HG03135 (cell line): ENCODE data around the gene ETV6.

Experiments
- ATAC-seq: cut with Tn5 transposase; IDR thresholded peaks from one replicate; pipeline ENCODE4 v1.9.1; 2021; ENCODE audit warnings: mild to moderate bottlenecking, moderate library complexity; ENCODE audit not compliant: unreplicated experiment

Gene ETV6

DNA sequence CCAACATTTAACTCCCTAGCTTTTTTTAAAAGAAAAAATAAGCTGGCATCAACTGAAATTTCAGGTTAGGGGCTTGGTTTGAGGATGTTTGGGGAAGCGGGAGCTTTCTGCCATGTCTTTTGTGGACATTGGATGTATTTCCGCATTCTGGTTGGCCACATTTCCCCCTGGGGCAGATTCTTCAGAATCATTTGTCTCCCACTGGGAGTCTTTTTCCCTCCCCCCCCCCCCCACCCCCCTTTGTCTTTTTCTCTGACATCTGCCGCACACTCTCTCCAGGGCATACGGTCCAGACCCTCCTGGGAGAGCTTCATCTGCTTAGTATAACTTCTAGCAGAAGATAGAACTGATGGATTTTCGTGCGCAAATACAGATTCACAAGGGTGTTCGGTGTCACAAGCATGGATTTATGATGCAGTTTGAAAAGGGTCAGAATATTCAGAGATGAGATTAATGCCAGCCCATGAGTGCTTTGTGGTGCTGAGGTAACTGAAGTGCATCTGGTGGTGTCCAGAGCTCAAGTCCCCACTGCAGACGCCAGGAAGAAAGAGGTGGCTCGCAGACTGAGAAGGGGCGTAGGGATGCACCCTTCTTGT, 40.2 kb downstream of the ETV6 start:
- ATAC-seq, result no peak

DNA sequence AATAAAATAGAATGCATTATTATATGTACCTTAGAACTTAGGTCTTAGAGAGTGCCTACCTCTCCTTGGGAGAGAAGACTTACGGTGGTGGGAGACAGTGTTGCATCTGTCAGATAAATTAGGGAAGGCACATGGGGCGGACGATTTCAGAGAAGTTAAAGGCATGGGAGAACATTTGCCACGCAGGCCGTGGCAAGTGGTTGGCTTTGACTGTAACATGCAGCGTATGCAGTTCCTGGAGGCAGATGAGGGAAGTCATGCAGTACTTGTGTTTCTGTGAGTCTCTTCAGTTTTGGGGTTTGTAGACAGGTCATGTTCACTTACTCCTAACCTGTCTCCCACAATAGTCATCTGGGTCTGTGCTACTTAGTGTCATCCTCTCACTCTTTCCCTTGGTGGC, 43.6 kb downstream of the ETV6 start:
- no peak for ATAC-seq

DNA sequence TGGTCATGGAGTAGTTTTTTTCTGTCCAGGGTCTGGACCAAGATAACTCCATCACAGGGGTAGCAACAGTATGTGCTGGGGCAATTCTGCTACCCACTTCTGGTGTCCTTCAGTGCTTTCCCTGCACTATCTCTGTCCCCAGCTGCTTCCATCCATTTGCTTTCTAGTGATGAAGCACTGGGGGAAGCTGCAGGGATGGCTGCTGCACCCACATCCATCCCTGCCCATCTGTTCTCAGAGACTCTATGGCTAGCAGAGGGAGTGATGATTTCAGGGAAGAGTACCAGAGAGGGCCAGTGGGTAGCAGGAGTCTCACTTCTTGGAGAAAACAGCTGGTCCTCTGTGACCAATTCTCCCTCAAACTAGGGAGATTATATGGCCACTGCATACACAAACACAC, 44.1 kb downstream of the ETV6 start:
- ATAC-seq, result no peak

DNA sequence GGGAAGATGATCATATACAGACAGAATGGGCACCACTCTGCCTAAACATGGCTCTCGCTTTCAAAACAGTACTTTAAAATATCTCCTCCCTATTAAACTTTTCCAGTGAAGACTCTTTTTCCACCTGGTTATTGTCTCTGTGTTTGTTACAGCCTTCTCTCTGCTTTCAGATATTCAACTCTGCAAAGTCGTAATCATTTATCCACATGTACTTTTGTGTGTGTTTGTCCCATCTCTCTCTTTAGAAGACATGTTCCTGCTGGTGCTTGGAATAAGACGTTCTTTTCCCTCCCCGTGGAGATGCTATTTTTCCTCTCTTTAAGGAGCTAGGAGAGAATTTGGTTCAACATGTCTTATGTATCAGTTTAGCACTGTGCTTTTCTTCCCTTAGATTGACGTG, 45.1 kb downstream of the ETV6 start:
- no peak for ATAC-seq

DNA sequence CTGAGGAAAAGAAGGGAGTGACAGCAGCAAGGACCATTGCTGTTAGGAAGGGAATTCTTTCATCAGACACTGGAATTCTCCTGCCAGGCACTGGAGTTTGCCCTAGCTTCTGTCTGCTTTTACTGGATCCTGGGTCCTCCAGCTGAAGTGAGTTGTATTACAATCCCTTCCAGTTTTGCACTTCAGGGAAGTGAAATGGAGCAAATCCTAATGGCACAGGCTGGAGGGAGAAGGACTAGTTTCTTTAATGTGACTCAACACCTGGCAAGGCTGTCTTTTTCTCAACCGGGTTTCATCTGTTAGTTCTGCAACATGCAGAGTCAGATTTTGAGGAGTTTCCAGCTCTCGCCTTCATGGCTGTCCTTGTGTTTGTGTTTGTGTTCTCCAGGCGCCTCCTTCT, 45.8 kb downstream of the ETV6 start:
- no peak for ATAC-seq

DNA sequence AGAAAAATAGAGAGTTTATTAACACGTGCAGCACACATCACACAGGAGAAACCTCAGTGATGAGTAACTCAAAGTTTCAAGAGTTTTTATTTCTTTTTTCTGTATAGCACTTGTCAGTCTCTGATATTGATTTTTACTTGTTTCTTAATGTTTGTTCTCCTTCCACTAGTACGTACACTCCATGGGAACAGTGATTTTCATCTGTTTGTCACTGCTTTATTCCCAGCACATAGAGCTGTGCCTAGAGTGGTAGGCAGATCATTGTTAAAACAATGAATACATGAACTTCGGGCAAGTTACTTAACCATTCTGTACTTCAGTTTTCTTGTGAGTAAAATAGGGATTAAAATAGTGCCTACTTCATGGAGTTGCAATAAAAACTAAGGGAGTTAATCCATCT, 46.6 kb downstream of the ETV6 start:
- no peak for ATAC-seq

DNA sequence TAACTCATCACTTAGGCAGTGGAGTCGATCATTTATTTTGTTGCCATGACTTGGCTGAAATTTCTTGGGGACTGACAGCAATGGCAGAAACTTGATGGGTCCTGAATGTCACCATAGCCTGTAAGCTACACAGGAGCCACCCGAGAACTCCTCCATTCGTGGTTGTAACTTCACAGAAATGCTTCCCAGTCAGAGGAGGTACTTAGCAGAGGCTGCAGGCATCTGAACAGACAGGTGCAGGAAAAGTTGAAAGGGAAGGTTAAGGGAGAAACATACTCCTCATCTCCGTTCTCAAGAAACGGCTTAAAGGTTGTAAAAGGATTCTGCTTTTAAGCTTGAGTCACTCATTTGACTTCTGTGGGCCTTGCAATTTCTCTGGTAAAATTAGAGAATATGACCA, 47.7 kb downstream of the ETV6 start:
- ATAC-seq, result no peak

DNA sequence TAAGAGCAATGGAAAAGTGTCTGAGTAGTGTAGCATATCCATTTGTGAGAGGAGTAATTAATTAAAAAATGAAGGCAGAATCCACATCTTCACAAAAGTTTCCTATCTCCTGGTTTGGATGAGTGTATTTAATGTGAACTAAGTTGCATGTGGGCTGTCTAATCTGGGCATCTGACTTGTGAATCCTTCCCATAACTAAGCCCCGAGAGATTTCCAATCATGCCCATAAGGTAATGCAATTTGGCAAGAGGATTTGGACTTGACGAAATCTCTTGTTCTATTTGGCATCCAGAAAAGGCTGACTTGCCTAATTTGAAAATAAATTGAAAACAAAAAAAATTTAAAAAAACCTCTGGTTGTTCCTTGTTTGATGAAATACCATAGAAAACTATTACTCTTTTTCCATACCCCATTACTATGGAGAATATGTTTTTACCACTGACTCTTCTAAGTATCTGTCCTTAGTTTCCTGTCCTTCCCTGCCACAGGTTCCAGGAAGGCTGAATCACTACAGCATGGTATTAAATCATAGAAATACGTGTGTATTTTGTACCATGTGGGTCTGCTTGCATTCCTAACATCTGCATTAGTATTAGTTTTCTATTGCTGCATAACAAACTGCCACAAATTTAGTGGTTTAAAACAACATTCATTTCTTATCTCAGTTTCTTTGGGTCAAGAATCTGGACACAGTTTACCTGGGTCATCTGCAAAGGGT, 48.4 kb downstream of the ETV6 start:
- ATAC-seq, result no peak

DNA sequence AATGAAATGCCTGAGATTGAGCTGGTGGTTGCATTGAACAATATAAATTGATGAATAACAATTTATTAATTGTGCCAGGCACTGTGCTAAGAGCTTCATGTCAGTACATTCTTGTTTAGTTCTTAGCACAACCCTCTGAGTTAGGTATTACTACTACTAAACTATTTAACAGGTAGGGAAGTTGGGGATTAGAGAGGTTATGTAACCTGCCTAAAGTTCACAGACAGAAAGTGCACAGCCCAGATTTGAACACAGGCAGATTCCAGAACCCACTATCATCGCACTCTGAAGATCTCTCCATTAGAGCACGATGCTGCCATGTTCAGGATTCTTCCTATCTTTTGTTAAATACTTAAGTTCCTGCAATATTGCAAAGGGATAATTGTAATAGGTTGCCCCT, 49.3 kb downstream of the ETV6 start:
- ATAC-seq, result no peak

DNA sequence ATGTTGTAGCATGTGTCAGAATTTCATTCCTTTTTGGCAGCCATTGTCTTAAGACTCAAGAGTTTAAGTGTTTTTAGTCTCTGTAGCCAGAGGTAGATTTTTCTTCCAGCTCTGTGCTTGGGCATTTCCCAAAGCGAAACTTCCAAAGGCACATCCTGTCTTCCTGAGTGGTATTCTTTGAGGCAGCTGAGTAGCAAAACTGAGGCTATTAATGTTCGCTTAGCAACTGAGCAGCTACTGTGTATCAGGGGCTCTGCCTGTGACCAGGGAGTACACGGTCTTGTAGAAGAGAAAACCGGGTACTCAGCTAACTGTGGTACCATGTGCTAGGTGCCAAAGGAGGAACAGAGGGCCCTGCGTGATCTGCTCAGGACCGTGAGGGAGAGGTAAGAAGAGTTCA, 52.0 kb downstream of the ETV6 start:
- no peak for ATAC-seq

DNA sequence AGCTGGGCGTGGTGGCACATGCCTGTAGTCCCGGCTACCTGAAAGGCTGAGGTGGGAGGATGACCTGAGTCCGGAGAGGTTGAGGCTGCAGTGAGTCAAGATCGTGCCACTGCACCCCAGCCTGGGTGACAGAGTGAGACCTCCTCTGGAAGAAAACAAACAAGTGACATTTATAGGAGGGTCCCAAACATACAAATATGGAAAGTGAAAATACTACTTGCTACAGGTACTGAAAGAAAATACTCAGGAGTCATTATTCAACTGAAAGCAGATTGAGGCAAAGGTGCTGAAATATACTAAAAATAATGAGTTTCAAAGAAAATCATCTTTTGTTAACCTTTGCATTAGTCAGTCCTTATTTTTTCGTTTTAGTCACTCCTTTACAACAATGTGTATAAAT, 53.5 kb downstream of the ETV6 start:
- no peak for ATAC-seq

DNA sequence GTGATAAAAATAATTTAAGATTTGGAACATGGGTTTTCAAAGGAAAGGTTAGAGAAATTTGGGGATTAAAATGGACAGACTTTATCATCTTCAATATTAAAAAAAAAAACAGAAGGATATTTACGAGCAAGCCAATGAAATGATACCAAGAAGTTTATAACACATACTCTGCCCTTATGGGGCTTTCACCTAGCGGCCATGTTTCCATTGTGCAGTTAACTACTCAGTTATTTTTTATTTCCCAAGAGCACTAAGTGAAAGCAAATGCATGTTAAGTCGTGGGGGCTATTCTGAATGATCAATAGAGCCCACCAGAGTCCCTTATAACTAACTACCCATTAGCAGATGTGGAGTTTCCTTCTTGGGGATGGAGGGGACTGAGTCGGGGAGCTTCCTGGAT, 53.9 kb downstream of the ETV6 start:
- no peak for ATAC-seq

DNA sequence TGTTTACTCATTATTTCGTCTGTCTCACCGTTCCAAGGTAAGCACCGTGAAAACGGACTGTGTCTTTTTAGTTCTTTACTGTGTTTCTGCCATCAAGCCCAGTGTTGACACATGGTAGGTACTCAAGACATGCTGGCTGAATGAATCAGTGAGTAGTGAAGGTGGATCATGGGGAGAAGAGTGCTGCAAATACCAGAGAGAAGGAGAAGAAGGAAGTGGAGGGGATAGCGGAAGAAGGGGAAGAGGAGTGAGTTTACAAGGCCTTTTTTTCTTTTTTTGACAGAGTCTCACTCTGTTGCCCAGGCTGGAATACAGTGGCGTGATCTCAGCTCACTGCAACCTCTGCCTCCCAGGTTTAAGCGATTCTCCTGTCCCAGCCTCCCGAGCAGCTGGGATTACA, 54.6 kb downstream of the ETV6 start:
- ATAC-seq, result no peak

DNA sequence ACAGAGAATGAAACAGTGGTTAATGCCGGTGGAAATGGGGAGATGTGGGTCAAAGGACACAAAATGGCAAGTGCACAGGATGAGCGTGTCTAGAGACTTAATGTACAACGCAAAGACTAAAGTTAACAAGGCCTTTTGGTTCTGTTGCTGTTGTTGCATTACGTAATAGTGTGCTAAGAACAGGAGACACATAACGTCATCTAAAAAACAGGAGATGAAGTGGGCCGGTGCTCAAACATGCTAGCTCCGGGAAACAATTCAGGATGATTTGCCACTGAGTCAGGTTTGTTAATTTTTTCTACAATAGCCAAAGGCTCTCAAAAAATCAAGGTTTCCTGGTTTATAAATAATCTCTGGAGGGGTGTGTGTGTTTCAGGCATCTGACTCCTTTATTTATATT, 55.5 kb downstream of the ETV6 start:
- ATAC-seq, result no peak

DNA sequence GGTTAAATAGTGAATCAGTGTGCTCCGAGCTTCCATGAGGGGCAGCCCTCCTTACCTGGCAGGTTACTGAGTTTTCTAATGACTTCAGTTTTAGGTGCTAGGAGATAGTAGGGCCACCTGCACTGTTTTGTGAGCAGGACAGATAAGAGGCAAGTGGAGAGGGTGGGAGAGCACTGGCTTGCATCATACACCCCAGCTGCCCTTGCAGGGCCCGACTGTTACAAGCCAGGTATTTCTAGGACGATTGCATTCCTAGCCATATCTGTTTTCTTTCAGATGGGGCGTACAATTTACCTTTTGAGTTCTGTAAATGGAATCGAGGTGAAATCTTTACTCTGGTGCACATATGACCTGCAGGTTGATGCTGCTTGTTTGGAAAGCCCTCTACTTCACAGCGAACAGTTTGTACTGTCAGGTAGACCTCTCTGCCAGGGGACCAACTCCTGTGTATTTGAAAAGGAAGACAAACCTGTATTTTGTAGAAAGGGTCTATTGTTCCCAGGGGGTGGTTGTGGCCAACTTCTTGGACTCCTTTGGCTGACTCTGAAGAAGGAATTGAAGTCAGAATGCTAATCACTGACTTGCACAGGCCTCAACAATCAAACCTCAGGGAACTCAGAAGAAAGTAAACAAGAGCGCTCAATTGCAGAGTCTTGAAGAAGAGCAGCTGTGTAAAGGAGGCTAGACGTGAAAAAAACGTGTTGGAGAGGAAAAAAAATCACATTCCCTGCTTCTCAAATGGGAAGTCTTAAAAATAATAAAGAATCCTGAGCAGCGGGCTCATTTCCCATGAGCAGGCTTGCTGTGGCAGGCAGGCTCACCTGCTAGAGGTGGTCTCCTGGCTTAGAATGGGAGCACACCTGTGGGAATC, 57.3 kb downstream of the ETV6 start:
- no peak for ATAC-seq

DNA sequence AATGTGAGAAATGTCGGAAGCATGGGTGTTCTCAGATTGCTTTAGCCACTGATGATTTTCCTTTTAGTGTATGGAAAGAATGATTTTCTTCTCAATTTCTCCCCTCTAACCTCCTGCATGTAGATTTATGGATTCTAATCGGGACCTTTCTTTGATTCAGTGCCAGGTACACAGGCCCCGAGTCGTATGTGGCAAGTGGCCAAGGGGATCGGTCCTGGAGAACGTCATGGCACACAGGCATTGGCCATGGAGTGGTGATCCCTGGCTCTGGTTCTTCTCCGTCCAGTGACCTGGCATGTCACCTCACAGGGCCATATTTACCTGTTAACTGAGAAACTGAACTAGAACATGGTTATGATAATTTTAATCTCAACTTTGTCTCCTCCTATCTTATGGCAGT, 58.1 kb downstream of the ETV6 start:
- no peak for ATAC-seq

DNA sequence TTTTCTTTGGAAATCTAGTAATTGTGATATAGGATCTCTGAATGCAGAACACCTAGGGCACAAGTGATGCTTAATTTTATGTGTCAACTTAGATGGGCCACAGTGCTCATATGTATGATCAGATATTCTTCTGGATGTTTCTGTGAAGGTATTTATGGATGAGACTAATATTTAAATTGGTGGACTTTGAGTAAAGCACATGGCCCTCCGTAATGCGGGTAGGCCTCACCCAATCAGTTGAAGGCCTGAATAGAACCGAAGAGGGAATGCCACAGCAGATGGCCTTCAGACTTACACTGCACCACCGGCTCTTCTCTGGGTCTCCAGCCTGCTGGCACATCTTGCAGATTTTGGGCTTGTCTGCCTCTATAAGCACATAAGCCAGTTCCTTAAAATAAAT, 60.0 kb downstream of the ETV6 start:
- no peak for ATAC-seq

DNA sequence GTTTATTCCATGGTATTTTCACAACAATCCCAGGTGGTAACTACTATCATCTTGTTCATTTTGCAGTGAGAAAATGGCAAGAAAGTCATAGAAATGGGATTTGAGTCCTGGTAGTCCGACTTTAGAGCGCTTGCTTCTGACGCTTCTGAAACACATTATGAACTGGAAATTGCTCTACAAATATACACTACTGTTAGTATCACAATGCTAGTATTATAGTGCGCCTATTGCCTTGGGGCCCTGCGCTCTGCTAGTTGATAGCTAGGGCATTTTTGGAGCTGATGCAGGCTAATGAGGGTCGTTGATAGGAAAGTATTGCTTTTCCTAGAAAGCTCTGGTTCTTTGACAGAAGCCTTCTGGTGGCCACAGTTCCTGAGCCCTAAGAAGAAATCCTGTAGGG, 61.0 kb downstream of the ETV6 start:
- ATAC-seq, result no peak

DNA sequence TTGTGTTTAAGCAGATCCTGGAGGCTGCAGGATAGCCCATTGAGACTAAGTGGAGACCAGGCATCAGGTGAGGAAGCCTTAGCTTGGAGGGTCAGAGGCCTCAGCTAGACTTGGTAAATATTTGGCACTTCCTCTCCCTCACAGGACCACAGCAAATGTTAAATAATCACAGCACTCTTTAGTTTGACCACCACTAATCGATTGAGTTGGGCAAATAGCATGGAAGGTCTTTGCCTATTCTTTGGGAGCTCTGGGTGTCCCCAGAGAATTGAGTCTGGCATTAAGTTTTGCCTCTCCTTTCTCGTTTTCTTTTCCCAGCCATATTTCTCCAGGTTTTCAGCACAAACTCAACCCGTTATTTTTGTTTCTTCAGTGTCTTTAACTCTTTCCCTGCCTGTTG, 61.4 kb downstream of the ETV6 start:
- ATAC-seq, result no peak

DNA sequence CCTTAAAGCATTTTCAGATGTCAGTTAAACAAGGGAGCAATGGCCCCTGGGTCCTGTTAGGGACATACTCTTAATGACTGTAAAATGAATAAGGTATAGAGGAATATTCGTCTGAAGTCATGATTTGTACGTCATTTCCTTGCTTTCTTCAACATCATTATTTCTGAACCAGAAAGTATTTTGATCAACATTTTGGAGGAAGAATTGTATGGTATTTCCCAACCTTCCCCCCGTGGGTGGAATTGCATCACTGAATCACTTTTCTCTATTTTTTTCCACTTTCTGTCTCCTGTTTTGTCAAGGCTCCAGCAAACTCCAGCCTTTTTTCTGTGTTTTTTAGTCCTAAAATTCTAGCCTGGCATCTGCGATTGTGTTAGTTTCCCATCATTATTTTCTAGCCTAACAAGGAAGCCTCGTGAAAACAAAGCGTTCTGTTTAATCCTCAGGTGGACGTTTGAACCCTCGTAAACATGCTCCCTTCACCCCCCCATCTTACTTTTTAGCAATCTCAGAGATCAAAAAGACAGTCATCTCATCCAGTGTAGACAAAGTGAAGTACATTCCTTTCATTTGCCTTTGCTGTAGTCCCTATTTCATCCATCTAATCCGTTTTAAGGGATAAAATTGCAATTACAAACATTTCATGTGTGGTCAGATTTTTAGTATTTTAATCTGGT, 62.3 kb downstream of the ETV6 start:
- no peak for ATAC-seq

DNA sequence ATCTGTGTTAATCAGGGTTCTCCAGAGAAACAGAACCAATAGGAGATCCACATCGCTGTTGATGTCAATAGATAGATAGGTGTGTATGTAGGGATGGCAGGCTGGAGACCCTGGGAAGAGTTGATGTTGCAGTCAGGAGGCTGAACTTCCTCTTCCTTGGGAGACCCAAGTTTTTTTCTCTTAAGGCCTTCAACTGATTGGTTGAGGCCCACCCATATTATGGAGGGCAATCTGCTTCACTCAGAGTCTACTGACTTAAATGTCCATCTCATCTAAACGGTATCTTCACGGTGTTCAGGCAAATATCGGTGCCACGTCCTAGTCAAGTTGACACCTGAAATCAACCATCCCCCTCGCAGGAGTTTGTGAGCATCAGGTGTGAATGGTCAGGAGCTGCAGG, 63.0 kb downstream of the ETV6 start:
- ATAC-seq, result no peak

DNA sequence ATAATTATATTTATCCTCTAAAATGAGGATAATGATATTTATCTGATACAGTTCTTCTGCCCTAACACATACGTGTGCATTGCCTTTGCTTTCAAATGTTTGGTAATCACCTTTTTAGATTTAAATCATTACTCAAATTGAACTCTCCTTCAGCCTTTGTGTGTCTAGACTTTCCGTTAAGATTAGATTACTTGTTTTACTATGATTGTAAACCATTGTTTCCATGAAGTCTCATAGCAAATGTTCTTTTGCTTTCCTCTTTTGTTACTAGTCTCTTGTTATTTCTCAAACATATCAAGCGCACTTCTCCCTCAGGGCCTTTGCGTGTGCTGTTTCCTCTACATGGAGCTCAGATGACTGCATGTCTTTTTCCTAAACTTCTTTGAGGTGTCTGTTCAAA, 63.7 kb downstream of the ETV6 start:
- ATAC-seq, result no peak
